Measurements from ENCODE around the gene LRRC38. TPM values are rescaled to one million over a fixed set of nuclear protein-coding genes. Genes with fewer than 3 reads are reported as not detected.
"Not testable (repeated sequence)": the region's sequence is repeated elsewhere in the genome, so short reads cannot be mapped to it uniquely, and the experiment has no call there.

Gene LRRC38, protein sequence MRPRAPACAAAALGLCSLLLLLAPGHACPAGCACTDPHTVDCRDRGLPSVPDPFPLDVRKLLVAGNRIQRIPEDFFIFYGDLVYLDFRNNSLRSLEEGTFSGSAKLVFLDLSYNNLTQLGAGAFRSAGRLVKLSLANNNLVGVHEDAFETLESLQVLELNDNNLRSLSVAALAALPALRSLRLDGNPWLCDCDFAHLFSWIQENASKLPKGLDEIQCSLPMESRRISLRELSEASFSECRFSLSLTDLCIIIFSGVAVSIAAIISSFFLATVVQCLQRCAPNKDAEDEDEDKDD
- not detected in 2 replicates for total RNA-seq

DNA sequence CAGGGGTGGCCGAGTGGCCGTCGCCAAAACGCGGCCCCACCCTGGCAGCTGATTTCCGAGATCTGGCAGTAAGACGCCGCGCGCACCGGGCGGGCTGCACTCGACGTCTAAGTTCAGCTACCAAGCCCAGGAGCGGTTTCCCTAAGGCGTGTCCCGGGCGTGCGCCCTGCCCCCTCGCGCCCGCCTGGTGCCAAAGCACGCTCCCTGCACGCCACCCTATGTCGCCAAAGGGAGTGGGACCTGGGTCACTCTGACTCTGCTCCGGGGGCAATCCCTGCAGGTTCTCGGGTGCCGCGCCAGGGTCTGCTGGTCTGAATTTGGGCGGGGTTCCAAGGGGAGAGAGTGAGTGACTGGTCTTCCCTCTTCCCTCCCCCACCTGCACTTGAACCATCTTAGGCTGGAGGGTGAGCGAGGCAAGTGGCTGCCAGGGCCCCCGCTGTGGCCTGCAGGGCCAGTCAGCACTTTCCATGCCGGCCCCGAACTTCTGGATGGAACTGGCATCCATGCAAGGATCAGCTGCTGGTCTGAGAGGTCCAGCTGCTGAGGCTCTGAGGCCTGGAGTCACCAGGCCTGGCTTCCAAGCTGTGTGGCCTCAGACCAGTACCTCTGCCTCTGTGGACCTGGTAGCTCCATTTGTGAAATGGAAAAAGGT, at the start of gene LRRC38:
LRRC38 (minus strand) TSS at position 109 of the 652 bp plus-strand sequence. CDS start 410 bp downstream, outside the sequence.
- no peak for DNase-seq (ENCODE audit: low read depth)

DNA sequence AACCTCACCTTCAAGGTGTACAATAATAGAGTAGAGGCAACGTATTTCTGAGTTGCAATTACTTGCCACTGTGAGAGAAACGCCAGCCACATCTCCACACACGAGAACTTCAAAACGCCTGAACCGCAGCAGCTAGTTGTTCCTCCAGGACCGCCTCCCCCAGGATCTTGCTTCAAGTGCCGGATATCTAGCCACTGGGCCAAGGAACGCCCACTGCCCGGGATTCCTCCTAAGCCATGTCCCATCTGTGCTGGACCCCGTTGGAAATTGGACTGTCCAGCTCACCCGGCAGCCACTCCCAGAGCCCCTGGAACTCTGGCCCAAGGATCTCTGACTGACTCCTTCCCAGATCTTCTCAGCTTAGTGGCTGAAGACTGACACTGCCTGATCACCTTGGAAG, 49.2 kb upstream of the LRRC38 start:
- DNase-seq (ENCODE audit: low read depth) = not testable (repeated sequence)

DNA sequence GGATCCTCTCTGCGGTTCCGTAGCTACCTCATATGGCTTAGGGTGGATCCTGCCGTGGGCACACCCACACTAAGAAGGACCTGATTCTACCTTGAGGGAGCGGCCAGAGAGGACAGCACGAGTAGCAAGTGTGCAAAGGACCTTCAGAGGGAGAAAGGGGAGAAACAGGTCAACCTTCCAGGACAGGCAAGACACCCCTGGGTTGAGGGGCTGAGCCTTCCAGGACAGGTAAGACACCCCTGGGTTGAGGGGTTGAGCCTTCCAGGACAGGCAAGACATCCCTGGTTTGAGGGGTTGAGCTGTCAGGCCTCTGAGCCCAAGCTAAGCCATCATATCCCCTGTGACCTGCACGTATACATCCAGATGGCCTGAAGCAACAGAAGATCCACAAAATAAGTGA, 46.7 kb upstream of the LRRC38 start:
- no peak for DNase-seq (ENCODE audit: low read depth)

DNA sequence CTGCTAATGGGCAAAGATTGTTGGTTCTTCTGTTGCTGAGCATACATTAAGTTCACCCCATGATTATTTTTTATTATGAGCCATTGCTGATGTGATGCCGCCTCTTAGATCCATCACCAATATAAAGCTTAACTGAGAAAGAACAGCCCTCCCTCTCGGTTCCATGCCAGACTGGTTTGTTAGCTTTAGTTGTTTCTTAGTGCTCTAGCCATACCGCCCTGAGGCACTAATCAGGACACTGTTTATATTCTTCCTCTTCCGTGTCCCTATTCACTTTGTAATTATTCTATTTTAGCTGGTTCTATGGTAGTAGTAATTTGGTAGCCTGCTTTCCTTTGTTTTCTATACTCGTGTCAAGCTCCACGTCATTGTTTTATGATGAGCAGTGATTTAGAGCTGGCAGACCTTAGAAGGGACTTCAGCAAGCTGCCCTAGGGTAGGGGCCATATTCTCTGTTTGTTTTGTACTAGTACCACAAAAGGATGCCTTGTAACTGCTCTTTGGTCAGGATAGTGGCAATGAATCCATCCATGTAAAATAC, 42.5 kb upstream of the LRRC38 start:
- no peak for DNase-seq (ENCODE audit: low read depth)

DNA sequence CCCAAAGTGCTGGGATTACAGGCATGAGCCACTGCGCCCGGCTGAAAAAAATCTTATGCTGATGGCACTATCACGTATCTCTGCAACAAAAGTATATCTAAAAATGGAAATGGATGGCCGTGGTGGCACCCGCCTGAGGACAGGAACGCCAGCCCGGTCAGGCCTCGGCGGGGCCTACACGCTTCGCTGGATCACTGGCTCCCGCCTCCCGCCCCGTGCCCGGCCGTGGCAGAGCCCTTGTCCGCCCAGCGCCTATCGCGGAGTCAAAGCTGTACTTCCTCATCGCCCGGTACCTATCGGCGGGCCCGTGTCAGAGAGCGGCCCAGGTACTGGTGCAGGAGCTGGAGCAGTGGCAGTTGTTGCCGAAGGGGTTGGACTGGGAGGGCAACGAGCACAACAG, 41.0 kb upstream of the LRRC38 start:
- no peak for DNase-seq (ENCODE audit: low read depth)

DNA sequence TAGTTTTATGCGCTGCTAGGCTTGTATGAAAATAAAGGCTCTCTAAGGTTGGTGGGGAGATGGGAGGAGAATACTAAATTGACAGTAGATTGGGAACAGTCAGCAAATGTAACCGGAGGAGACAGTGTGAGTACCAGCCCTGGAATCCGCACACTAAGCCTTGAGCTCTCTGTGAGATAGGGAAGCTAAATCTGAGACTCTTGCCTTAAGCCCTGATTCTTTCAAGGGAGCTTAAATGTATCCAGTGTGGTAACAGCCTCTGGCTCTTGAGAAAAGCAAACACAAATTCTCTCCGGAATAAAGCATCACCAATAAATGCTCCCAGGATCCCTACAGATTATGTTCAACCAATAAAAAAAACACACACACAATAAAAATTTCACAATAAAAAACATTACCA, 36.9 kb upstream of the LRRC38 start:
- no peak for DNase-seq (ENCODE audit: low read depth)

DNA sequence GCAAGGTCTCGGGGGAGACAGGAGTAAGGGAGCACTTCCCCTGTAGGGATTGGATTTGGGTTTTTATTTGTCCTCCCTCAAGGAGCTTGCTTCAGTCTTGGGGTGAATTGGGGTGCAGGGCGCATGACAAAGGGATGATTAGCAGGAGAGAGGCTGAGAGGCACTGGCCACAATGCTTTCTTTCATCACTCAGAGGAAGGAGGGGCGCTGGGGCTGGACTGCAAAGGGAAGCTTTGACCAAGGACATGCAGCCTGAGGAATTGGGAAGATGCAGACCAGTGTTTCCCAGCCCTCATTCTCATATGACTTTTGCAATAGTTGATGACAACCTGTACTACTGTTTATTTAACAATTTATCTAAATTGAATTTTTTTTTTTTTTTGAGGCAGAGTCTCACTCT, 35.7 kb upstream of the LRRC38 start:
- DNase-seq (ENCODE audit: low read depth) = no peak

DNA sequence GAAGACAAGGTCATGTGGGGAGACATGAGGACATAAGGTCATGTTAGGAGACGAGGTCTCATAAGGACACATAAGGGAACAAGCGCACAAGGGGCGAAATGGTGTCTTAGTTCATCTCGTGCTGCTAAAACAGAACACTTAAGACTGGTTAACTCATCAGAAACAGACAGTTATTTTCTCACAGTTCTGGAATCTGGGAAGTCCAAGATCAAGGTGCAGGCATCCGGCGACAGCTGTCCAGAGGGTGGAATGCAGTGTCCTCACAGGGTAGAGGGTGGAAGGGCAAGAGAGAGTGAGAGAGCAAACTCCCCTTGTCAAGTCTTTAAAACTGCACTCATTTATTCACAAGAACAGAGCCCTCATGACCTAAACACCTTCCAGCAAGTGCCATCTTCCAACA, 35.2 kb upstream of the LRRC38 start:
- DNase-seq (ENCODE audit: low read depth) = no peak

DNA sequence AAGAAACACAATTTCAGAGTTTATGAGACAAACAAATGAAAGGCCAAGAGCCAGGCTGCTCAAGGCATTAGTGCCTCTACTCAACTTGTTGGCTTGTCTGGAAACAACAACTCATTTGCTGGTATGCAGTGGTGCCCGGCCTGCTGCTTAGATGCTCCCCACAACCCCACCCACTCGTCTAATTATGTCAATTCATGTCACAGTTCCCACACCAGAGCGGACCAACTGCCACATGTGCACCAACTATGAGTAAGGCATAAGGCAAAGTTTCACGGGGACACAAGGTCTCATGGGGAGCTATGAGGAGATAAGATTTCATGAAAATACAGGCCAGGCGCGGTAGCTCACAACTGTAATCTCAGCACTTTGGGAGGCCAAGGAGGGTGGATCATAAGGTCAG, 34.5 kb upstream of the LRRC38 start:
- no peak for DNase-seq (ENCODE audit: low read depth)

DNA sequence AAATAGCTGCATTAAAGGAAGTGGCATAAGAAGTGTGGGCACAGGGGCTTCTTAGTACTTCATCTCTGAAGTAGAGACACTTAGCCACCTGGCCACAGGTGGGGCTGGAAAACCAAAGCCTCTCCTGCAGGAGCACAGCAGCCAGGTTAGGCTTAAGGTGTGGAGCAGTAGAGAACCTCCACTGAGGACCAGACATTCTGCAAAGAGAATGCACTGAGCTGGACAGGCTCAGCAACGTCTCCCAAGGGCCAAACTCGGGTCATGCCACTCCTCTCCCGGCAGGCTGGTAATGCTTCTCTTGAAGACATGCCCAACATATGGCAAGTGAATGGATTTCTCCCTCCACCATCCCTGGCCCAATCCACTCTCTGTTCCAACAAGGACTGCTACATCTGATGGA, 33.0 kb upstream of the LRRC38 start:
- DNase-seq (ENCODE audit: low read depth) = no peak

DNA sequence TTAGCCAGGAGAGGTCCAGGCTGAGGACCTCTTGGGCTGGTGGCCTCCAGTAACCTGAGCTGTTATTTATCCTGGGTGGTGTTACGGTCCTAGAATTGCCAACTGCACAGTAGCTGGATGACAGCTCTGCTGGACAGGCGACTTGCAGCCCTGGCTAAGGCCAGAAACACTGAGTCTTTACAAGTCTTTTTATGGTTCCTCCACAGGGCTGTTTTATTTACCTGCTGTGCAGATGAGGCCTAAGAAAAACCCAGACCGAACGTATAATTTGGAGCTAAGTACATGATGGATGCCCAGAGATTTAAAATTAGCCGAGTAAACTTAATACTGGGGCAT, 30.4 kb upstream of the LRRC38 start:
- DNase-seq (ENCODE audit: low read depth) = no peak

DNA sequence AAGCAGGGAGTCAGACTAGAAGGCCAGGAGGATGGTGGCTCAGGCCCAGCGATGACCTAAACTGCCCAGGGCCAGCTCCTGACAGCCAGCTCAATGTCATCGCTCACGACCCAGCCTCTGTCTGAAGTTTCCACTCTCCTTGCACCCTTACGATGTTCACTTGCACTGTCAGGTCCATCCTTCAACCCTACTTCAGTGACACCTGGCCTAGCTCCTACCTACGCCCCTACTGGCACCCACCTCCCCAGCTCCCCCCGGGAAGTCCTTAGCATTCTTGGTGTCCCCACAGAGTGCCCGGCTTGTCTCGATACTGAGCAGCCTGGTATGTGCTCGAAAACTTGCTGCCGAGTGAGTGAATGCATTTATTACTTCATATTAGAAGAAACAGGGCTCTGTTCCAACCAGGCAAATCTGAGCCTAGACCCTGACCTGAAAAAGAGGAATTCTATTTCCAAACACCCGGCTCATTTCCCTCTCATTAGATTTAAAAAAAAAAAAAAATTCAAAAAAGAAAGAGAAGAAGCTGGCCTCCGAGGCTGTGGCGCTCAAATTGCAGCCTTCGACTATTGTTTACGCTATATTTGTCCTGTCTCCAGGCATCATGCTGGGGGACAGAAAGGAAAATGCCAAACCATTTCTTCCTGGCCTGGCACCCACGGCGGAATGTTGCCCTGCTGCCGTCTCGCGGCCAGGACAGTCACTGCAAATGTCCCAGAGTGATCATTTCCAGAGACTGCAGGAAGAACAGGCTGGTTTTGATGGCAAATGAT, 29.8 kb upstream of the LRRC38 start:
- no peak for DNase-seq (ENCODE audit: low read depth)

DNA sequence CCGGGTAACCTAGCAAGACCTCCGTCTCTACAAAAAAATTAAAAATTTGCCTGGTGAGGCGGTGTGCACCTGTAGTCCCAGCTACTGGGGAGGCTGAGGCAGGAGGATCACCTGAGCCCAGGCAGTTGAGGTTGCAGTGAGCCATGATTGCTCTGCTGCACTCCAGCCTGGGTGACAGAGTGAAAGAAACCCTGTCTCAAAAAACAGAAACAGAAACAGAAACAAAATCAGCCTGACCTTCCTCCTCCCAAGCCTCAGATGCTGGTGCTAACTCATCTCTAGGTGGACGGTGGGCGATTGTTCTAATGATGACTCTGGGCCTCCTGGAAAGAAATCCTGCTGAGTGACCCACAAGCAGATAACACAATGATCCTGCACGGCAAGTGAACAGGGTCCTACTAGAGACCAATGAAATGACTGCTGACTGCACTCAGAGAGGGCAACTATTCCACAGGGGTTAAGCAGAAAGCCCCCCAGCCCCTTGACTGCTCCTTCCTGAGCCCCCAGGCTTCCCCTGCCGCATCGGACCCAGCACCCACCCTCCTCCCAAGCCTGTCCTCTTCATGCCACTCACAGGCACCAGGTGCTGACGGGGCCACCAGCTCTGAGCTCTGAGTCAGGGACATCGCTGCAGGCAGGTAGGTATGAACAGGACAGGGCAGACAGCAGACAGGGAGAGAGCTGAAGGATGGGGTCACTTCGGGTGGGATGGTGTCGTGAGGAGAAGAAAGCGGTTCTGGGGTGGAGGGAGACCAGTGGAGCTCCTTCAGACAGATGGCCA, 27.8 kb upstream of the LRRC38 start:
- DNase-seq (ENCODE audit: low read depth) = no peak

DNA sequence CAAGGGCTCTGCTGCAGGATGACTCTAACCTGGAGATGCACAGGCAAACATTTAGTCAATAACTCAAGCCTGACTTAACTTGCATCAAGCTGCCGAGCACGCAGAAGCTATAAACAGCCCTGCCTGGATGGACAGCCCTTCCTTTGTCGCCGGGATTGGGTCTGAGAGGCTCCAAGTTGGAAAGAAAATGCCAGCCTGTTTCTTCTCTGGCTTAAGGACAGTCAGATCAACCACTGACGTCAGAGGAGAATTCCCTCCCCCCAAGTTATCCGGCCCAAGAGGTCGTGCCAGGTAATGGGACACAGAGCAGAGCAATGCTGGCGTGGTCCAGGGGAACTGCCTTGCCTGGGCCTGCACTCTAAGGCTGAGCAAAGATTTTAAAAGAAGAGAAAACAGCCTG, 27.1 kb upstream of the LRRC38 start:
- DNase-seq (ENCODE audit: low read depth) = no peak

DNA sequence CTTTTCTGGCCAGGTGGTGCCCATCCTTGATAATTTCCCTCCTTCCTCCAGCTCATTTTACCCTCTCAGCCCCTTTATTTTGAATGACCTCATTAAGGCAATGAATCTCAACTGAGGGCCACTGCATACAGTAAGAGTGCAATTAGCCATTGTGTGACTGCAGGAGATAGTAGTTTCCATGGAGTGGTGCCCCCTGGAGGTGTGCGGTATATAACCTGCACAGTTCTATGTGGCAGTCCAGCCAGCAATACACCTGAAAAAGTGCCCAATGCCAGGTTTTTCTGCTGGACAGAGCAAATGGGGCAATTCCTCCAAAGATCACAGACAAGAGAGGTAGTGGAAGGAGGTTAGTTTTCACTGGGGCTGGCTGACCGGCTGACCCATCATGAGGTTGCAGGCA, 25.9 kb upstream of the LRRC38 start:
- DNase-seq (ENCODE audit: low read depth) = no peak

DNA sequence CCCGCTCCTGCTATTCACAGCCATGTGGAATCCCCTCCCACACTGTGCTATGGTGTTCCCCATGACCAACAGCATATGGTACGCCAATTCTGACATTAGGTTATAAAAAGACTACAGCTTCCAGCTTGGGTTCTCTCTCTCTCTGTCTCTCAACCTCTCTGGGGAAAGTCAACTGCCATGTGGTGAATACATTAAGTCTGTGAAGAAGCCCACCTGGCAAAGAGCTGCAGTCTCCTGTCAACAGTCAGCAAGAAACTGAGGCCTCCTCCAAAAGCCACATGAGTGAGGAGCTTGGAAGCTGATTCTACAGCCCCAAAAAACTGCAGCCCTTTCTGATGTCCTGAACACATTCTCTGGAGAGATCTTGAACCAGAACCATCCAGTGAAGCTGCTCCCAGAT, 25.0 kb upstream of the LRRC38 start:
- DNase-seq (ENCODE audit: low read depth) = no peak

DNA sequence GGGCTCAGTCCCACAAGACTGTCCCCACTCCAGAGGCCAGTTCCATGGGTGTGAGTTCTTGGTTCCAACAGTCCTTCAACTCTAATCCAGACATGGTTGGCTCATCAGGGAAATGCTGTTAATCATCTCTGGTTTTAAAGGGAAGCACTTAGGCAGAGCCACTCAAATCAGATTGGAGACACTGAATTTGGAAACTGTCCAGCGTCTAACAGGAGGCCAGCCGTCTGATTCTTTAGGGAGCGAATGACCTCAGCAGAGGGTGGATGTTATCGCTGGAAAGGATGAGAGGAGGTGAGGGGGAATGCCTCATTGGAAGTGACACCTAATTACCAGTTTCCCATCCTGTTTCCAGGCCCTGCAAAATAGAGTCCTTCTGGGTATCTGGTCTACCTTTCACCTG, 22.8 kb upstream of the LRRC38 start:
- DNase-seq (ENCODE audit: low read depth) = no peak

DNA sequence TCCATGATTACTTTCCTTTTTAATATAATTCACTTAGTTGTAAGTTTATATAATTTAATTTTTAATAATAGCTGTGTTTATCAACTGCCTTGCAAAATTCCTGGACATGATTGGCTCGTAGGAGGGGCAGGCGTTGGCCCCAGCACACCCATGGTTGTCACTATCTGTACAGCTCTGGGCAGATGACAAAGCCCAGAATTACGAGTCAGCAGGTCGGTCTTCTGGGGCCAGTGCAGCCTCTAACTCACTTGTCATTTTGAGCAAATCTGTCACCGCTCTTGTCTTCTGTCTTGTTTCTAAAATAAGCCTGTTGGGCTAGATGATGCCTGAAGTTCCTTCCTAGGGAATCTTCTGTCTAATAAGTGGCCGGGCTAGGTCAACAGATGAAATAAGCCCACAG, 21.4 kb upstream of the LRRC38 start:
- DNase-seq (ENCODE audit: low read depth) = no peak

DNA sequence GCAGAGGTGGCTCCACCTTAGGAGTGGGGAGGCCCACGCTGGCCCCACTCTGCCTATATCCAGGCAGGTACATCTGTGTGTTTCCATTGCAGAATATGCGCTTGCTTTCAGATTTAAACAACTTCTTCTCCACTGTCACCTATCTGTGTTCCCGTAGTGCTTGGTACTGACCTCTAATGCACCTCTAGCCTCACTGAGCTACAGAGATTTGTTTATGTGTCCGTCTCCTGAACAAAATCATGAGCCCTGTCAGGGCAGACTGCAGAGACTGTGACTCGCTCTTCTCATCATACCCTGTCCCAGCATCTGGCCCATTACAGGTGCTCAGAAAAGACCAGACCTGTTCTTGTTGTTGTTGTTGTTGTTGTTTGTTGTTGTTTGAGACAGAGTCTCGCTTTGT, 14.5 kb upstream of the LRRC38 start:
- DNase-seq (ENCODE audit: low read depth) = no peak

DNA sequence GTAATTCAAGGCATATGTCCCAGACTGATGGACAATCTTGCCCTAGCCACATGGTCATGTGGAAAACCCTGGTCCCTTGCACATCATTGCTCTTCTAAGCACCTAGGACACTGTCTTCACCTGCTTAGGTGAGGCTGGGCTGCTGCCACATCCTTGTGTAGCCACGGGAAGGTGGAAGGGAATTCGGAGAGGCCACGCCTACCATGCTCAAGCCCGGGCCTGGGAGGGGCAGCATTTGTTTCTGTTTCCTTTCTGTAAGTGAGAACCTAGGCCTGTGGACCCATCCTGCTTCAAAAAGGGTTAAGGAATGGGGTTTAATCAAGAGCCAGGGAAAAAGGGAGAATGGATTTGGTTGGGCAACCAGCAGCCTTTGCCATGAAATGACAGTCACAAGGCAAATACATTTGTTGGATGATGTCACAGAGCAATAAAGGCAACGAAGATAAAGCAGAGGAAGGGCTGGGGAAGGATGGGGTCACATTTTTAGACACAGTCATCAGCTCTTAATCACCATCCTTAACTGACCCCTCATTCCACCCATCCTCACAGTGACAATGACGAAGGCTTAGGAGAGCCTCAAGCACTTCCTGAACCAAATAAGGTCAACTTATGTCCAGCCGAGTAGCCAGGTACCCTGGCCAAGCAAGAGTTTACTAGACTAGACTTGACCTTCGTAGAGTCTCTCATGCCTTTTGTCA, 10.1 kb upstream of the LRRC38 start:
- no peak for DNase-seq (ENCODE audit: low read depth)

DNA sequence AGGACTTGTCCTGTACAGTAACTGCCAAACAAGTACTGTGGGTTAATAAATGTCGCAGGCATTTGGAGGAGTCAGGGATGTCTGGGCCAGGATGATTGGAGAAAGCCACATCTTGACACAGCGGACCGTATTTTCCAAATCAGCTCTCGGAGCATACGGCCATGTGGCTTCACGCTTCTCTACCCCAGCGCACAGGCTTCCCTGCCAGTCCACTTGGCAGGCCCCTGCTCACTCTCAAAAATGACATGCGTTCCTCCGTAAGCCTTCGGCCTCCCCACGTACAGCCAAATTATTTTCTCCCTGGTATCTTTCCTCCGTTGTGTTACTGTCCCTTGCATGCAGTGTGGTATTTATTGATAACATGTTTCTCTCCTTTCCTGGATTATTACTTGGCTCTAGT, 7.2 kb upstream of the LRRC38 start:
- no peak for DNase-seq (ENCODE audit: low read depth)
